Esophagus muscularis mucosa (tissue), 4 donors: ENCODE data around the gene PTMS. TPM values are rescaled to one million over a fixed set of nuclear protein-coding genes. Genes with fewer than 3 reads are reported as not detected.

ENCODE experiments used
- DNase-seq: peaks from one replicate; pipeline ENCODE4 v3.0.0-alpha.2; 2017; ENCODE audit errors: extremely low spot score
- H3K27ac ChIP-seq, 4 donors: fragments of 200-600 bp; sonication (generic); replicated peaks in 1 of 4; 1 replicate in 3 of 4; 2 replicates in 1 of 4; pipeline ENCODE4 v1.5.1; 2016 to 2019; ENCODE audit warnings: mild to moderate bottlenecking in 1 of 4
- H3K27me3 ChIP-seq, 4 donors: fragments of 200-600 bp; sonication (generic); one replicate each; pipeline versions ENCODE4 v1.5.1 to v1.6.0; 2016 to 2019
- H3K36me3 ChIP-seq, 4 donors: fragments of 200-600 bp; sonication (generic); one replicate each; pipeline ENCODE4 v1.5.1; 2016 to 2019
- H3K4me1 ChIP-seq, 4 donors: fragments of 200-600 bp; sonication (generic); one replicate each; pipeline ENCODE4 v1.5.1; 2016 to 2019
- H3K4me3 ChIP-seq, 4 donors: fragments of 200-600 bp; sonication (generic); 1 replicate in 2 of 4; 2 replicates in 2 of 4; pipeline ENCODE4 v1.5.1; 2016 to 2019; ENCODE audit warnings: mild to moderate bottlenecking in 4 of 4, moderate library complexity in 1 of 4
- H3K9me3 ChIP-seq, 4 donors: fragments of 200-600 bp; sonication (generic); 1 replicate in 3 of 4; 2 replicates in 1 of 4; pipeline ENCODE4 v1.5.1; 2016 to 2019
- EP300 ChIP-seq: sonication (generic); formaldehyde crosslinking; IDR thresholded peaks from one replicate; pipeline ENCODE4 v1.6.1; 2017; ENCODE audit warnings: antibody characterized with exemption
- POLR2A ChIP-seq: fragments of 450-650 bp; IDR thresholded peaks from one replicate; pipeline ENCODE4 v1.6.1; 2017; ENCODE audit warnings: antibody characterized with exemption, moderate library complexity, mild to moderate bottlenecking, low read depth
- POLR2AphosphoS5 ChIP-seq, 2 donors: sonication (generic); formaldehyde crosslinking; IDR thresholded peaks; one replicate each; pipeline ENCODE4 v1.6.1; 2017; ENCODE audit warnings: antibody characterized with exemption in 2 of 2
- WGBS: methylation state at CpG from one replicate; pipeline ENCODE4 v1.1.5; 2018; 5-methylcytosine and 5-hydroxymethylcytosine counted together
- intact Hi-C: fragments of 100-400 bp; cut with DNase I; formaldehyde crosslinking; loops from one replicate; pipeline ENCODE4 v1.15.1; 2023
- total RNA-seq, 4 donors: library from RNA; depleted of rRNA; stranded (reverse); fragments of >200 nt; gene quantifications; one replicate each; pipeline versions ENCODE4 v1.1.0 to v1.2.1, GENCODE V29; 2016
- TF ChIP-seq, protein P1 (sequence below), 3 experiments: fragments of 200-600 bp in 2 of 3; fragments of 450-650 bp in 1 of 3; sonication (generic) in 2 of 3; IDR thresholded peaks; one replicate each; pipeline ENCODE4 v1.5.1; 2017 to 2019; ENCODE audit warnings: antibody characterized with exemption in 3 of 3, mild to moderate bottlenecking in 2 of 3, moderate library complexity in 1 of 3

The PTMS gene
- total RNA-seq, 4 donors from 2014 or later = 256 to 419 (median 338) TPM

DNA sequence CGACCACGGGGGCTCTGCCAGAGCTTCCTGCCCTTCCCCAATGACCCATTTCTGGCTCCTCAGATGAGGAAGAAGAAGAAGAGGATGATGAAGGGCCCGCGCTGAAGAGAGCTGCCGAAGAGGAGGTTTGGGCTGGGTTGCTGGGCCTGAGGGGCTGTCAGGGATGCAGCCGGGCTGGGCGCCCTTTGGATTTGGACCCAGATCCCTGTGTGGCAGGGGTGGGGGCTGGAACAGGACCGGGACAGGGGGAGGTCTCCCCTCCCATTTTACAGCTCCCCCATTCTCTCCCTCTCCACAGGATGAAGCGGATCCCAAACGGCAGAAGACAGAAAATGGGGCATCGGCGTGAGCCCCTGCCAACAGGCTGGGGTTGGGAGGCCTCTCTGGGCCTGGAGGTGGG is 3.9 kb downstream of the PTMS start:
- peak overlapping the region; percentile 61 to 97 (median 96) for H3K27ac ChIP-seq
- intact Hi-C loops = no loop called here

DNA sequence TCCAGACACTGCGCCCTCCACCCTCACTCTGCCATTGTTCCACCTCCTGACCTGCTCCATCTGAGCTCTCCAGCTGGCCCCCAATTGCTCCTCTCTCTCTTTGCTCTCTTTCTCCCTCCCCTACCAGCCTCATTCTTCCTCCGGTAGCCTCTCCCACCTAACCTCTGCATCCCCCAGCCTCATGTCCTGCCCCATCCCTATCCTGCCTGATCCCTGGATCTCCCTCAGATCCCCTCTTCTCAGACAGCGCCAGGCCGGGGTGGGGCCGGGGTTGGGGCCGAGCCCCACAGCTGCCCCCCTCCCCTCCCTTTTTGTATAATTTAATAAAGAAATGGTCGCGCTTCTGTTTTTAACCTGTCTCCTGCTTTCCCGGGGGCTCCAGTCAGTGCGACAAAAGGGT is 4.4 kb downstream of the PTMS start:
- WGBS = 86% methylated on average over 10 of the region's 10 CpGs
- H3K36me3 ChIP-seq = peaks cover 12 to 29% (median 23%) of the 10 kb centered on the region in 4 donors
- TF ChIP-seq EP300 = no peak
- TF ChIP-seq POLR2A = no peak
- no peak for TF ChIP-seq POLR2AphosphoS5 (IDR thresholded peaks at IDR 0.05)
- TF ChIP-seq, protein P1, sequence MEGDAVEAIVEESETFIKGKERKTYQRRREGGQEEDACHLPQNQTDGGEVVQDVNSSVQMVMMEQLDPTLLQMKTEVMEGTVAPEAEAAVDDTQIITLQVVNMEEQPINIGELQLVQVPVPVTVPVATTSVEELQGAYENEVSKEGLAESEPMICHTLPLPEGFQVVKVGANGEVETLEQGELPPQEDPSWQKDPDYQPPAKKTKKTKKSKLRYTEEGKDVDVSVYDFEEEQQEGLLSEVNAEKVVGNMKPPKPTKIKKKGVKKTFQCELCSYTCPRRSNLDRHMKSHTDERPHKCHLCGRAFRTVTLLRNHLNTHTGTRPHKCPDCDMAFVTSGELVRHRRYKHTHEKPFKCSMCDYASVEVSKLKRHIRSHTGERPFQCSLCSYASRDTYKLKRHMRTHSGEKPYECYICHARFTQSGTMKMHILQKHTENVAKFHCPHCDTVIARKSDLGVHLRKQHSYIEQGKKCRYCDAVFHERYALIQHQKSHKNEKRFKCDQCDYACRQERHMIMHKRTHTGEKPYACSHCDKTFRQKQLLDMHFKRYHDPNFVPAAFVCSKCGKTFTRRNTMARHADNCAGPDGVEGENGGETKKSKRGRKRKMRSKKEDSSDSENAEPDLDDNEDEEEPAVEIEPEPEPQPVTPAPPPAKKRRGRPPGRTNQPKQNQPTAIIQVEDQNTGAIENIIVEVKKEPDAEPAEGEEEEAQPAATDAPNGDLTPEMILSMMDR (IDR thresholded peaks at IDR 0.05) = no peak
- H3K27ac ChIP-seq = peak overlapping the region; percentile 61 to 97 (median 96)
- intact Hi-C loops = no loop called here
- no peak overlapping the region for H3K4me3 ChIP-seq
- no peaks in the 10 kb centered on the region for H3K9me3 ChIP-seq
- H3K4me1 ChIP-seq = peaks cover 36 to 74% (median 72%) of the 10 kb centered on the region in 4 donors
- DNase-seq = no peak
- no peaks in the 10 kb centered on the region for H3K27me3 ChIP-seq

More for the DNA sequence above, 3.9 kb downstream of the PTMS start:
- no peaks in the 10 kb centered on the region for H3K27me3 ChIP-seq
- no peaks in the 10 kb centered on the region for H3K9me3 ChIP-seq
- peaks cover 41 to 79% (median 77%) of the 10 kb centered on the region in 4 donors for H3K4me1 ChIP-seq
- peaks cover 12 to 25% (median 23%) of the 10 kb centered on the region in 4 donors for H3K36me3 ChIP-seq
- TF ChIP-seq POLR2AphosphoS5 (IDR thresholded peaks at IDR 0.05) = no peak
- TF ChIP-seq POLR2A = no peak
- TF ChIP-seq EP300 = no peak
- TF ChIP-seq, protein P1 (IDR thresholded peaks at IDR 0.05) = no peak
- DNase-seq = no peak
- 71% methylated on average over 7 of the region's 12 CpGs for WGBS
- H3K4me3 ChIP-seq = no peak overlapping the region

DNA sequence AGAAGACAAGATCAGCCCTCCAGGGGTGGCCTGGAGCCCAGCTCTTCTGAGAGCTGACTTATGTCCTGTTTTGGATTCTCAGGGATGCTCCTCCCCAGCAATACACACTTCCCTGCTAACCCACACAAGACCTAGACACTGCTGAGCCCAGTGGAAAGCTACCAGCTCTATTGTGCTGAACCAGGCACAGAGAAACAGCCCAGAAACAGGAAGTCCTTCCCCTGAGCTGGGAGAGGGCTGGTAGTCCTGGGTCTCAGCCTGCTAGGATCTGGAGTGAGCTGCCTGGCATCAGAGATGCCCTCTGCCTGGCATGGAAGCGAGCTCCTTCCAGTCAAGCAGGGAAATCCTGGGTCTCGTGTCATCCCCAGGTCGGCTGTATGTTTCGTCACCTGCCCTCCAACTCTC is 4.9 kb downstream of the PTMS start:
- Histone ChIP-seq H3K9me3 (no peaks in the 10 kb centered on the region), H3K4me3 (no peak overlapping the region), H3K36me3 (peaks cover 12 to 30% (median 23%) of the 10 kb centered on the region in 4 donors), H3K27ac (peak overlapping the region; percentile 61 to 97 (median 96)), H3K27me3 (no peaks in the 10 kb centered on the region), H3K4me1 (peaks cover 33 to 69% (median 68%) of the 10 kb centered on the region in 4 donors)
- DNase-seq = no peak
- intact Hi-C loops = no loop called here
- WGBS = 91% methylated on average over 4 of the region's 4 CpGs
- peak in 1 of 2 donors; percentile 15 for TF ChIP-seq POLR2AphosphoS5 (IDR thresholded peaks at IDR 0.05)
- TF ChIP-seq, protein P1 (IDR thresholded peaks at IDR 0.05) = no peak
- TF ChIP-seq POLR2A = no peak
- TF ChIP-seq EP300 = no peak

DNA sequence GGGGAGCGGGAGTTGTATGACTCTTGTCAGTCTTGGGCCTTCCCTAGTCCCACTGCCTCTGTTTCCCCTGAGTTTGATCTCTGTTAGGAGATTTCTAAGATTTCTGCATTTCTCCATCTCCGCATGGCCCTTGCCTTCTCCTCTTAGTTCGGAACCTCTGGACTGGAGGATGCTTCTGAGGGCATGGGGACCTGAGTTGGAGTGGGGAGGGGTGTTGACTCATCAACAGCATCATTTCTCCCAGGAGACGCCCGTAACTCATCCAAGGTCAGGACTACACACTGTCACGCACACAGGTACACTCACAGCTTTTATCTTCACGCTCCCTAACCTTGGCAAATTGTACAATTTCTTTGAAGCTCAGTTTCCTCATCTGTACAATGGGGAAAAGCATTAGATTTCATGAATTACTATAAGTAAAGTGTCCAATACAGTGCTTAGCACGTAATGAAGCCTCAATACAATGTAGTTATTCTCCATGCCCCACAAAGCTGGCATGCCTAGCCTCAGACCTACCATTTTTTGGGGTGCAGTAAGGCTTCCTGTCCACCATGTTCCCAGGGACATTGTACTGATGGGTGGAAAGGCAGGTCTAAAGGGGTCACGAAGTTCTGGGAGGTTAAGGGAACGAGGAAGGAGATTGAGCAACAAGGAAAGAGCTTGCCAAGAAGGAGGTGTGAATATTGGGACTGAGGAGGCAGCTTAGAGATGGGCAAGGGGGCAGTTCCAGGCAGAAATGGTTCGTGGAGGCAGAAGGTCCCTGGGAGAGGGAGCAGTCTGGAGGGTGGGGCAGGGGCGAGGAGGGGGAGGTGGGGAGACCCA is 5.6 kb downstream of the PTMS start:
- Histone ChIP-seq H3K27ac (peak overlapping the region; percentile 61 to 97 (median 96)), H3K36me3 (peaks cover 12 to 30% (median 23%) of the 10 kb centered on the region in 4 donors), H3K27me3 (no peaks in the 10 kb centered on the region), H3K4me1 (peaks cover 33 to 69% (median 68%) of the 10 kb centered on the region in 4 donors), H3K9me3 (no peaks in the 10 kb centered on the region), H3K4me3 (peak overlapping the region; percentile 30 to 45 (median 44))
- no peak for DNase-seq
- TF ChIP-seq EP300 (no peak), POLR2A (no peak), POLR2AphosphoS5 (IDR thresholded peaks at IDR 0.05) (peak; percentile 34 to 38)
- TF ChIP-seq, protein P1 (IDR thresholded peaks at IDR 0.05) = peak in 1 of 3 experiments; percentile 3
- intact Hi-C loops = no loop called here
- 75% methylated on average over 12 of the region's 12 CpGs for WGBS
